Right lobe of liver (tissue), 6 donors: ENCODE data around the gene CLEC18B. TPM values are rescaled to one million over a fixed set of nuclear protein-coding genes. Genes with fewer than 3 reads are reported as not detected.

ENCODE experiments used
- ATAC-seq, 4 donors: fragments of 200-7000 bp; cut with Tn5 transposase; one replicate each; pipeline ENCODE4 v1.9.1; 2020; ENCODE audit warnings: mild to moderate bottlenecking in 4 of 4, moderate library complexity in 4 of 4
- DNase-seq, 3 donors: peaks; one replicate each; pipeline ENCODE4 v3.0.0-alpha.2; 2020
- H3K27ac ChIP-seq, 3 donors: fragments of 200-600 bp; one replicate each; pipeline ENCODE4 v1.8.0; 2022
- H3K27me3 ChIP-seq, 2 donors: fragments of 200-600 bp; one replicate each; pipeline ENCODE4 v1.8.0; 2022
- H3K36me3 ChIP-seq, 4 donors: fragments of 200-600 bp; sonication (generic) in 1 of 4; one replicate each; pipeline versions ENCODE4 v1.5.1 to v1.8.0; 2017 to 2022; ENCODE audit warnings: control low read depth in 1 of 4
- H3K4me1 ChIP-seq, 4 donors: fragments of 200-600 bp; sonication (generic) in 1 of 4; one replicate each; pipeline versions ENCODE4 v1.5.1 to v1.8.0; 2017 to 2022; ENCODE audit warnings: control low read depth in 1 of 4
- H3K4me3 ChIP-seq, 3 donors: fragments of 200-600 bp; one replicate each; pipeline ENCODE4 v1.8.0; 2022
- H3K9me3 ChIP-seq, 4 donors: fragments of 200-600 bp; sonication (generic) in 1 of 4; one replicate each; pipeline versions ENCODE4 v1.5.1 to v1.8.0; 2017 to 2022; ENCODE audit warnings: control low read depth in 1 of 4
- CTCF ChIP-seq, 4 donors: fragments of 200-600 bp in 3 of 4; fragments of 450-650 bp in 1 of 4; IDR thresholded peaks; one replicate each; pipeline versions ENCODE4 v1.5.1 to v1.8.0; 2016 to 2022; ENCODE audit warnings: antibody characterized with exemption in 4 of 4, mild to moderate bottlenecking in 2 of 4
- POLR2A ChIP-seq: fragments of 450-650 bp; IDR thresholded peaks from one replicate; pipeline ENCODE4 v1.6.1; 2017; ENCODE audit warnings: antibody characterized with exemption, mild to moderate bottlenecking
- whole genome bisulfite sequencing: methylation state at CpG from one replicate; pipeline ENCODE4 v1.1.6; 2018; ENCODE audit warnings: low coverage, low lambda C conversion rate; ENCODE audit not compliant: insufficient coverage; ENCODE audit errors: missing lambda C conversion rate; 5-methylcytosine and 5-hydroxymethylcytosine counted together
- intact Hi-C, 2 donors: fragments of 100-400 bp; cut with DNase I; formaldehyde crosslinking; loops; one replicate each; pipeline versions ENCODE4 v1.11.2 to v1.14.1; 2022
- total RNA-seq, 6 experiments: library from RNA; depleted of rRNA in 2 of 6; stranded (reverse); fragments of >200 nt in 2 of 6; fragmentation: NEBNext Ultra II Directional in 3 of 6; extraction: Animal tissue kit (Norgen Biotek cat#: 25700) in 3 of 6; gene quantifications; one replicate each; pipeline versions ENCODE4 v1.1.0 to v1.2.4, GENCODE V29; 2016 to 2023
- donor health status: DM: no; HTN: yes; CAD: no.
- donor health status: DM: no; HTN: no; CAD: no.
- donor health status: DM: no; HTN: no; CAD: no.
- donor health status: DM: no; HTN: yes; CAD: no.
- donor health status: DM: no; HTN: yes; CAD: no.

The CLEC18B gene
- total RNA-seq, 6 experiments from 2014 or later, result 0.64 to 0.75 (median 0.71) TPM; not detected in 3

- no peak overlapping the region for H3K4me3 ChIP-seq
- DNase-seq (no peak), ATAC-seq (no peak)
- H3K36me3 ChIP-seq, result peaks cover 9 to 90% (median 44%) of the 10 kb centered on the region in 4 donors
- H3K9me3 ChIP-seq, result no peaks in the 10 kb centered on the region
- no peaks in the 10 kb centered on the region for H3K4me1 ChIP-seq
- TF ChIP-seq CTCF (IDR thresholded peaks at IDR 0.05) (no peak), POLR2A (no peak)
- no peaks in the 10 kb centered on the region for H3K27me3 ChIP-seq
- intact Hi-C loops, result no loop called here
- no peak overlapping the region for H3K27ac ChIP-seq
- 66% methylated on average over 6 of the region's 6 CpGs for WGBS
Observed at GRCh38 chr16:74465851-74466685, 44.8 kb upstream of the CLEC18B start.

- TF ChIP-seq CTCF (IDR thresholded peaks at IDR 0.05), result no peak
- Histone ChIP-seq H3K4me1 (no peaks in the 10 kb centered on the region), H3K27me3 (no peaks in the 10 kb centered on the region), H3K36me3 (peaks cover 9 to 93% (median 41%) of the 10 kb centered on the region in 4 donors), H3K9me3 (no peaks in the 10 kb centered on the region), H3K27ac (no peak overlapping the region), H3K4me3 (no peak overlapping the region)
- DNase-seq (no peak), ATAC-seq (no peak)
- intact Hi-C loops, result no loop called here
- 81% methylated on average over 5 of the region's 7 CpGs for WGBS
Observed at GRCh38 chr16:74465281-74465680, 44.0 kb upstream of the CLEC18B start.

GRCh38 chr16:74463888-74464287, 42.6 kb upstream of the CLEC18B start:
- TF ChIP-seq CTCF (IDR thresholded peaks at IDR 0.05), result no peak
- no peak for TF ChIP-seq POLR2A
- H3K4me3 ChIP-seq, result no peak overlapping the region
- no peak for DNase-seq
- peaks cover 9 to 92% (median 40%) of the 10 kb centered on the region in 4 donors for H3K36me3 ChIP-seq
- no peak overlapping the region for H3K27ac ChIP-seq
- intact Hi-C loops, result no loop called here
- no peaks in the 10 kb centered on the region for H3K27me3 ChIP-seq
- H3K4me1 ChIP-seq, result no peaks in the 10 kb centered on the region
- 84% methylated on average over 2 of the region's 2 CpGs for WGBS
- no peak for ATAC-seq
- no peaks in the 10 kb centered on the region for H3K9me3 ChIP-seq

- H3K36me3 ChIP-seq, result peaks cover 9 to 84% (median 35%) of the 10 kb centered on the region in 4 donors
- ATAC-seq, result no peak
Observed at GRCh38 chr16:74462361-74462760, 41.1 kb upstream of the CLEC18B start.

More at GRCh38 chr16:74462361-74462760, 41.1 kb upstream of the CLEC18B start:
- DNase-seq, result no peak
- WGBS, result 74% methylated on average over 2 of the region's 4 CpGs
- no peaks in the 10 kb centered on the region for H3K4me1 ChIP-seq
- TF ChIP-seq CTCF (IDR thresholded peaks at IDR 0.05) (no peak), POLR2A (no peak)
- intact Hi-C loops, result no loop called here
- no peak overlapping the region for H3K27ac ChIP-seq
- no peaks in the 10 kb centered on the region for H3K27me3 ChIP-seq
- no peaks in the 10 kb centered on the region for H3K9me3 ChIP-seq
- no peak overlapping the region for H3K4me3 ChIP-seq
